Activated naive CD4-positive, alpha-beta T cell treated with anti-CD3 and anti-CD28 coated beads, Interleukin-2, amount 50 U/mL, for 72 hours (primary cell): ENCODE measurements around the gene HOMER3. TPM values are rescaled to one million over a fixed set of nuclear protein-coding genes. Genes with fewer than 3 reads are reported as not detected.
A peak's percentile ranks its signal among the peaks of the same experiment; 100 is the strongest.
"Not testable (repeated sequence)": the region's sequence is repeated elsewhere in the genome, so short reads cannot be mapped to it uniquely, and the experiment has no call there.

Source experiments
- ATAC-seq, 2 donors: fragments of 150-1000 bp; cut with Tn5 transposase; 2 replicates each; pipeline ENCODE4 v1.10.0; 2021; ENCODE audit warnings: mild to moderate bottlenecking in 2 of 2, moderate library complexity in 2 of 2
- DNase-seq, 2 donors: peaks; one replicate each; pipeline ENCODE4 v3.0.0; 2021 to 2022; ENCODE audit warnings: low spot score in 2 of 2
- H3K27ac Mint-ChIP-seq, 2 donors: one replicate each; pipeline ENCODE4 v1.8.0; 2022; ENCODE audit warnings: mild to moderate bottlenecking in 2 of 2, mixed read lengths in 2 of 2
- H3K36me3 Mint-ChIP-seq, 2 donors: one replicate each; pipeline ENCODE4 v1.8.0; 2022; ENCODE audit warnings: mixed read lengths in 2 of 2
- H3K9me3 Mint-ChIP-seq, 2 donors: one replicate each; pipeline ENCODE4 v1.8.0; 2022; ENCODE audit warnings: mixed read lengths in 2 of 2
- total RNA-seq, 2 donors: library from RNA; stranded (reverse); gene quantifications; one replicate each; pipeline ENCODE4 v1.2.3, GENCODE V29; 2022

Gene HOMER3
- total RNA-seq, 2 donors from 2014 or later: 0.36 to 1.0 TPM

- H3K27ac Mint-ChIP-seq: peak overlapping the region; percentile 20 to 32
- H3K36me3 Mint-ChIP-seq: peaks cover 23 to 37% of the 10 kb centered on the region in 2 donors
- DNase-seq (no peak), ATAC-seq (no peak)
- H3K9me3 Mint-ChIP-seq: no peaks in the 10 kb centered on the region
Observed at GRCh38 chr19:18915639-18916038, 25.4 kb downstream of the HOMER3 start.

GRCh38 chr19:18913466-18913865 is 27.6 kb downstream of the HOMER3 start:
- Mint-ChIP-seq H3K36me3 (peaks cover 14 to 25% of the 10 kb centered on the region in 2 donors), H3K27ac (peak overlapping the region in 1 of 2 donors; percentile 46), H3K9me3 (no peaks in the 10 kb centered on the region)
- DNase-seq (no peak), ATAC-seq (peak in 1 of 2 donors; percentile 11)

- H3K27ac Mint-ChIP-seq: no peak overlapping the region
- DNase-seq (no peak), ATAC-seq (peak in 1 of 2 donors; percentile 8)
- peaks cover 12 to 23% of the 10 kb centered on the region in 2 donors for H3K36me3 Mint-ChIP-seq
- no peaks in the 10 kb centered on the region for H3K9me3 Mint-ChIP-seq
Observed at GRCh38 chr19:18912933-18913332, 28.1 kb downstream of the HOMER3 start.

GRCh38 chr19:18910801-18911436 is 30.1 kb downstream of the HOMER3 start:
- Mint-ChIP-seq H3K9me3 (no peaks in the 10 kb centered on the region), H3K36me3 (peaks cover 12 to 14% of the 10 kb centered on the region in 2 donors), H3K27ac (no peak overlapping the region)
- ATAC-seq (no peak), DNase-seq (no peak)

DNA sequence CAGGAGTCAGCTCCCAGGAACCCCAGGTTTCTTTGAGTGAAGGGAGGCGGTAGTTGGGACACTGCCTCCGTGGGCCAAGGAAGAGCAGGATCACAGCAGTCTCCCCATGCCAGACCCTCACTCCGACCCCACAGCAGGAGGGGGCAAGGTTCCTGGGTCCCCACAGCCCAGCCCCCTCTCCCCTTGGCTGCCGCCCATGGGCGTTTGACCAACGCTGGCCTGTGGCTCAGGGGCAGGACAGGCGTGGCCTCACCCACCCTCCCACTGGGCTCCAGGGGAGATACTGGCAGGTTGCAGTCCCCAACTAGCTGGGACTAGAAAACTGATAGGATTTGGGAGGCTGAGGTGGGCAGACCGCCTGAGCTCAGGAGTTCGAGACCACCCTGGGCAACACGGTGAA is 31.0 kb downstream of the HOMER3 start:
- Mint-ChIP-seq H3K9me3 (no peaks in the 10 kb centered on the region), H3K27ac (peak overlapping the region in 1 of 2 donors; percentile 88), H3K36me3 (peaks cover 12% of the 10 kb centered on the region in 2 donors)
- ATAC-seq: no peak
- DNase-seq: no peak

- H3K9me3 Mint-ChIP-seq: no peaks in the 10 kb centered on the region
- peaks cover 12% of the 10 kb centered on the region in 2 donors for H3K36me3 Mint-ChIP-seq
- ATAC-seq (no peak), DNase-seq (no peak)
- H3K27ac Mint-ChIP-seq: no peak overlapping the region
Observed at GRCh38 chr19:18908917-18909619, 31.9 kb downstream of the HOMER3 start.

- H3K36me3 Mint-ChIP-seq: peaks cover 0 to 5% of the 10 kb centered on the region in 2 donors
- ATAC-seq: no peak
- H3K9me3 Mint-ChIP-seq: no peaks in the 10 kb centered on the region
- no peak overlapping the region for H3K27ac Mint-ChIP-seq
- no peak for DNase-seq
Observed at GRCh38 chr19:18906605-18907519, 34.2 kb downstream of the HOMER3 start.

GRCh38 chr19:18905513-18906236 is 35.3 kb downstream of the HOMER3 start:
- no peak for DNase-seq
- Mint-ChIP-seq H3K36me3 (peaks cover 0 to 5% of the 10 kb centered on the region in 2 donors), H3K9me3 (no peaks in the 10 kb centered on the region), H3K27ac (peak overlapping the region; percentile 69 to 72)
- ATAC-seq: no peak

DNA sequence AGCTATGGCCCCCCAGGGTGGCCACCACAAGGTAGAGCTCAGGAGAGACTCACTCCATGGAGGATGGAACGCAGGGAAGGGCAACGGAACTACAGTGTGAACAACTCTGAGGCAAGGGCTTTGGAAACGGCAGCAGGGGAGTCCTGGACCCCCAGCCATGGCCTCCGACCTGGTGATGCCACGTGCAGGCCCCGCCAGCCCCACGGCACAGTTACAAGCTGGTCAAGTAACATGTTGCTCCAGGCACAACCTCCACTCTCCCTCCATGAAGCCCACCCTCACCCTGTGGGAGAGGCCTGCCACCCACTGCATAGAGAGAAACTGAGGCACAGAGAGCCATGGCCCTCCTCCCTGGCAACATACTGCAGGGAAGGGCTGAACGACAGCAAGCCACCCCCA is 36.0 kb downstream of the HOMER3 start:
- Mint-ChIP-seq H3K36me3 (peaks cover 0 to 5% of the 10 kb centered on the region in 2 donors), H3K27ac (no peak overlapping the region), H3K9me3 (no peaks in the 10 kb centered on the region)
- DNase-seq (no peak), ATAC-seq (no peak)

DNA sequence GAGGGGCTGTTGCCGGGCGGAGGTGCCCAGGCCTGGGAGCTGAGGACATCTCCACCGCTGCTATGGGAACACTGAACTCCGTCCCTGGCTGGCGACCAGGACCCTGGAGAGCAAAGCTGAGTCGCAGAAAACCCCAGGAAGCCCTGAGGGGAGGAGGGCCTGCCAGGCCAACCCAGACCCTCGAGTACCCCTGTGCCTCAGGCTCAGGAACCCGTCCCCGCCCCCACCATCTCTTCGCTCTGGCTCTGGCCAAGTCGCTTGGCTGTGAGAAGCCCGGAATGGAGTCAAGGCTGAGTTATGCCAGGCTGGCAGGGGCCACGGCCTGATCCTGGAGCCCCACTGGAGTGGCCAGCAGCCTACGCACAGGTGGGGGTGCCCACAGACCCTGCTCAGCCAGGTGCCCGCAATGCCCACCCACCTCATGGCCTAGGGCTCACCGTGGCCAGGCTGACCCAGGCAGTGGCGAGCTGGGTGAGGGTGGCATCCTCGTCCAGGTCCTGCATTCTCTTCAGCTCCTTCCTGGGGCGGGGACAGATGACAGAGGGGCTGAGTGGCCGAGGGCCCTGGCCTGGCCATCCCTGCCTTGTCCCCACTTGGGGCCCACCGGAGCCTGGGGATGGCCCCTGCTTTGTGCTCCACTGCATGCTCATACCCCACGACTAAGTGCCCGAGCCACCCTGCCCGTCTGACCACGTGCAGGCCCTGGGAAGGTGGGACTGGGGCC is 36.5 kb downstream of the HOMER3 start:
- Mint-ChIP-seq H3K36me3 (peaks cover 0 to under 1% of the 10 kb centered on the region in 2 donors), H3K27ac (no peak overlapping the region), H3K9me3 (no peaks in the 10 kb centered on the region)
- DNase-seq (no peak), ATAC-seq (no peak)

GRCh38 chr19:18903156-18904037 is 37.6 kb downstream of the HOMER3 start:
- no peaks in the 10 kb centered on the region for H3K36me3 Mint-ChIP-seq
- DNase-seq: no peak
- H3K9me3 Mint-ChIP-seq: no peaks in the 10 kb centered on the region
- peak overlapping the region in 1 of 2 donors; percentile 37 for H3K27ac Mint-ChIP-seq
- ATAC-seq: no peak

GRCh38 chr19:18902519-18902918 is 38.5 kb downstream of the HOMER3 start:
- not testable (repeated sequence) for DNase-seq, ATAC-seq, H3K36me3 Mint-ChIP-seq, H3K9me3 Mint-ChIP-seq
- peak overlapping the region in 1 of 2 donors; percentile 80 for H3K27ac Mint-ChIP-seq

GRCh38 chr19:18901491-18901890 is 39.5 kb downstream of the HOMER3 start:
- Mint-ChIP-seq H3K9me3 (no peaks in the 10 kb centered on the region), H3K36me3 (no peaks in the 10 kb centered on the region), H3K27ac (no peak overlapping the region)
- ATAC-seq (no peak), DNase-seq (no peak)

GRCh38 chr19:18900700-18901481 is 40.1 kb downstream of the HOMER3 start:
- no peak for ATAC-seq
- DNase-seq: no peak

More at GRCh38 chr19:18900700-18901481, 40.1 kb downstream of the HOMER3 start:
- H3K9me3 Mint-ChIP-seq: no peaks in the 10 kb centered on the region
- no peak overlapping the region for H3K27ac Mint-ChIP-seq
- H3K36me3 Mint-ChIP-seq: no peaks in the 10 kb centered on the region
